HCT116 (cell line): ENCODE results near the gene HMCES. TPM values are rescaled to one million over a fixed set of nuclear protein-coding genes. Genes with fewer than 3 reads are reported as not detected.
A peak's percentile ranks its signal among the peaks of the same experiment; 100 is the strongest.

Experiments
- ATAC-seq: fragments of 200-7000 bp; cut with Tn5 transposase; 2 replicates; pipeline ENCODE4 v1.9.1; 2020; ENCODE audit warnings: mild to moderate bottlenecking, moderate library complexity
- BruUV-seq: library from RNA; stranded (reverse); fragments of 400-500 nt; replicated peaks from 2 replicates; lab custom pipeline; 2021; lab: Mats Ljungman, UMichigan
- CTCF ChIA-PET: fragments of 300-600 bp; sonication (Branson Sonifier 250); formaldehyde crosslinking; loops from one replicate; lab custom pipeline; 2021; ENCODE audit warnings: antibody characterized with exemption; lab: Charles Lee
- POLR2A ChIA-PET: fragments of 300-600, 350-600 bp; sonication (Branson Sonifier 250); formaldehyde crosslinking; loops from one replicate; lab custom pipeline; 2021; ENCODE audit warnings: antibody characterized with exemption; lab: Charles Lee
- RAD21 ChIA-PET, 2 experiments: fragments of 300-600 bp; sonication (Branson Sonifier 250); formaldehyde crosslinking; loops; one replicate each; lab custom pipeline; 2023; ENCODE audit warnings: low total read pairs in 2 of 2; ENCODE audit not compliant: uncharacterized antibody in 2 of 2, unreplicated experiment in 2 of 2, low non-redundant PET in 1 of 2; lab: Charles Lee
- DNase-seq: peaks from one replicate; pipeline ENCODE4 v3.0.0-alpha.2; 2010; ENCODE audit warnings: low read depth, low spot score
- H2AFZ ChIP-seq: fragments of 200-600 bp; shearing (Covaris generic), sonication (generic); 2 replicates; pipeline ENCODE4 v1.6.1; 2017; ENCODE audit warnings: low read depth, mixed run types, mixed read lengths, antibody characterized with exemption, low read length; ENCODE audit not compliant: poor library complexity, severe bottlenecking
- H3K27ac ChIP-seq: 2 replicates; pipeline ENCODE4 v1.5.1; 2012; ENCODE audit warnings: low read depth, low read length
- H3K27me3 ChIP-seq: fragments of 200-600 bp; sonication (generic); 2 replicates; pipeline ENCODE4 v1.6.1; 2016; ENCODE audit warnings: mixed run types, low read length, mixed read lengths; ENCODE audit not compliant: insufficient read depth
- H3K36me3 ChIP-seq, 2 experiments: fragments of 200-500 bp in 1 of 2; fragments of 200-600 bp in 1 of 2; sonication (Bioruptor generic) in 1 of 2; sonication (generic) in 1 of 2; 2 replicates each; pipeline versions ENCODE4 v1.5.1 to v1.6.1; 2014 to 2016; ENCODE audit warnings: low read length in 2 of 2, inconsistent platforms in 1 of 2, mixed read lengths in 1 of 2, mixed run types in 1 of 2; ENCODE audit not compliant: insufficient read depth in 2 of 2, control insufficient read depth in 1 of 2
- H3K4me1 ChIP-seq, 2 experiments: fragments of 200-600 bp in 1 of 2; sonication (generic) in 1 of 2; 2 replicates each; pipeline versions ENCODE4 v1.5.1 to v1.6.1; 2012 to 2017; ENCODE audit warnings: low read length in 2 of 2, inconsistent platforms in 1 of 2, mild to moderate bottlenecking in 1 of 2, mixed read lengths in 1 of 2, mixed run types in 1 of 2, moderate library complexity in 1 of 2; ENCODE audit not compliant: insufficient read depth in 2 of 2, control insufficient read depth in 1 of 2
- H3K4me2 ChIP-seq: fragments of 200-600 bp; sonication (generic); 2 replicates; pipeline ENCODE4 v1.6.1; 2017; ENCODE audit warnings: mixed run types, low read length, mixed read lengths
- H3K4me3 ChIP-seq, 2 experiments: fragments of 200-600 bp in 1 of 2; sonication (generic) in 1 of 2; replicated peaks in 1 of 2; 2 replicates each; pipeline ENCODE4 v1.5.1; 2011 to 2016; ENCODE audit warnings: low read length in 2 of 2, control low read depth in 1 of 2, low read depth in 1 of 2, mild to moderate bottlenecking in 1 of 2, mixed read lengths in 1 of 2, mixed run types in 1 of 2
- H3K79me2 ChIP-seq: fragments of 200-600 bp; sonication (generic); 2 replicates; pipeline ENCODE4 v1.6.1; 2017; ENCODE audit warnings: mild to moderate bottlenecking, mixed run types, low read length, moderate library complexity, mixed read lengths; ENCODE audit not compliant: insufficient read depth
- H3K9ac ChIP-seq: fragments of 200-600 bp; sonication (generic); 2 replicates; pipeline ENCODE4 v1.6.1; 2016; ENCODE audit warnings: low read length, mixed read lengths
- H3K9me2 ChIP-seq: fragments of 200-600 bp; sonication (generic), shearing (Covaris generic); 2 replicates; pipeline ENCODE4 v1.6.1; 2017; ENCODE audit warnings: mixed run types, mild to moderate bottlenecking, moderate library complexity; ENCODE audit not compliant: insufficient read depth
- H3K9me3 ChIP-seq, 2 experiments: fragments of 200-500 bp in 1 of 2; fragments of 200-600 bp in 1 of 2; sonication (Bioruptor generic) in 1 of 2; sonication (generic) in 1 of 2; 2 replicates each; pipeline ENCODE4 v1.6.1; 2014 to 2017; ENCODE audit warnings: low read length in 2 of 2, mixed read lengths in 2 of 2, inconsistent platforms in 1 of 2, low read depth in 1 of 2, mild to moderate bottlenecking in 1 of 2, mixed run types in 1 of 2, moderate library complexity in 1 of 2; ENCODE audit not compliant: control insufficient read depth in 1 of 2, insufficient read depth in 1 of 2
- H4K20me1 ChIP-seq: fragments of 200-600 bp; sonication (generic), shearing (Covaris generic); 2 replicates; pipeline ENCODE4 v1.6.1; 2017; ENCODE audit warnings: mixed run types, mild to moderate bottlenecking, moderate library complexity; ENCODE audit not compliant: insufficient read depth
- CTCF ChIP-seq, 3 experiments: fragments of 200-600 bp in 1 of 3; sonication (generic) in 1 of 3; IDR thresholded peaks in 2 of 3; conservative IDR thresholded peaks in 1 of 3; 2 replicates each; pipeline ENCODE4 v1.5.1; 2012 to 2017; ENCODE audit warnings: low read depth in 2 of 3, low read length in 2 of 3, antibody characterized with exemption in 1 of 3, borderline replicate concordance in 1 of 3, control low read depth in 1 of 3, mild to moderate bottlenecking in 1 of 3, mixed read lengths in 1 of 3, mixed run types in 1 of 3, moderate library complexity in 1 of 3; ENCODE audit not compliant: insufficient read depth in 1 of 3
- ELF1 ChIP-seq: IDR thresholded peaks from 2 replicates; pipeline ENCODE4 v1.6.1; 2012; ENCODE audit warnings: low read depth, borderline replicate concordance
- REST ChIP-seq: IDR thresholded peaks from 2 replicates; pipeline ENCODE4 v1.6.1; 2012; ENCODE audit warnings: low read depth
- intact Hi-C: fragments of 100-400 bp; cut with micrococcal nuclease; formaldehyde crosslinking; loops from 2 replicates; pipeline ENCODE4 v1.10.0; 2022
- total RNA-seq: library from RNA; stranded (reverse); gene quantifications from one replicate; pipeline ENCODE4 v1.2.1, GENCODE V29; 2021; ENCODE audit not compliant: unreplicated experiment

HMCES gene
- total RNA-seq, 1 experiment from 2014 or later, result 78.9 TPM

GRCh38 chr3:129312671-129313414 is 34.2 kb downstream of the HMCES start (continued):
- no peak for TF ChIP-seq REST
- TF ChIP-seq, all 23 proteins: peak for 0

- BruUV-seq, result no TSS peak
- H3K9ac ChIP-seq, result no peak overlapping the region
These were observed 34.7 kb downstream of the HMCES start for GRCh38 chr3:129313415-129313664.

More at GRCh38 chr3:129313415-129313664, 34.7 kb downstream of the HMCES start:
- H3K27me3 ChIP-seq, result no peaks in the 10 kb centered on the region
- no peak overlapping the region for H2AFZ ChIP-seq
- peak overlapping the region; percentile 4; the same call in 1 of the 2 replicates for H3K27ac ChIP-seq
- RAD21 ChIA-PET, result no interaction called here
- no peaks in the 10 kb centered on the region for H3K9me2 ChIP-seq
- ATAC-seq (no peak), DNase-seq (no peak)
- intact Hi-C loops, result no loop called here
- no peak overlapping the region for H3K4me3 ChIP-seq
- H3K79me2 ChIP-seq, result peaks cover 7% of the 10 kb centered on the region; the same call in 1 of the 2 replicates
- H4K20me1 ChIP-seq, result no peaks in the 10 kb centered on the region
- no peaks in the 10 kb centered on the region for H3K9me3 ChIP-seq
- POLR2A ChIA-PET, result interaction anchor here (0.6 to 1.3 kb wide), 5 partner anchors 34 to 310 kb away, joined by 3 read pairs; partner anchors contain the start of genes COPG1 and RAB43
- CTCF ChIA-PET, result interaction anchor here (1.2 kb wide), 1 partner anchor 343 kb away, joined by 4 read pairs; no protein-coding TSS in a partner anchor
- peaks cover 14 to 35% of the 10 kb centered on the region in 2 experiments for H3K4me1 ChIP-seq
- TF ChIP-seq CTCF (IDR thresholded peaks at IDR 0.05 in 2 of 3, conservative IDR thresholded peaks at IDR 0.05 in 1 of 3; ENCODE audit: borderline replicate concordance in 1 of 3, insufficient read depth in 1 of 3, low read depth in 2 of 3, low read length in 2 of 3) (no peak), ELF1 (no peak)
- H3K4me2 ChIP-seq, result no peak overlapping the region
- H3K36me3 ChIP-seq, result no peaks in the 10 kb centered on the region
